Spleen (tissue), 7 donors: ENCODE measurements around the gene GRK5.

Source experiments
- POLR2AphosphoS5 ChIP-seq, 3 donors: sonication (generic); formaldehyde crosslinking; IDR thresholded peaks; one replicate each; pipeline ENCODE4 v1.5.1; 2017; ENCODE audit warnings: antibody characterized with exemption in 3 of 3
- TF ChIP-seq, protein P1 (sequence below), 11 experiments: fragments of 200-600 bp in 7 of 11; fragments of 450-650 bp in 4 of 11; sonication (generic) in 4 of 11; IDR thresholded peaks in 8 of 11; conservative IDR thresholded peaks in 3 of 11; 1 replicate in 7 of 11; 2 replicates in 4 of 11; pipeline versions ENCODE4 v1.4.0 to v1.8.0; 2016 to 2021; ENCODE audit warnings: antibody characterized with exemption in 11 of 11, inconsistent platforms in 4 of 11, mild to moderate bottlenecking in 1 of 11
- donor health status: DM: no; HTN: no; CAD: no; lungs with moderate emphysema.
- donor health status: DM: no; HTN: no; CAD: no.
- donor health status: DM: no; HTN: no; CAD: no.

DNA sequence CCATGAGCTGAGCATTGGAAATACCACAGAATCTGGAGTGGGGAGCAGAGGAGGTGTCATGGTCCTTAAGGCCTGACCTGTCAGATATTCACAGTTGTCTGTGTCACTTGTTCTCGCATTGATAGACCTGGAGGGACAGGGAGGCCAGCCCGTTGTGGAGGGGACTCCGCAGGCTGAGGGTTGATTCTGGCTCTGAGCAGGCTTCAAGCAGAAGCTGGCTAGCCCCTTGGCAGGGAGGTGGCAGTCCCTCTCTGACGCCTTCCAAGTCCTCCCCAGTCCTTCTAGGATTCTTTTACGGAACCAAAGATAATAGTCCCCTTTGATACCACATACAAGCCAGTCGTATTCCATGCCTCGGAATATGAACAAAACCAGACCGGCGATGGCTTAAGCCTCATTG is 65.4 kb downstream of the GRK5 start:
- TF ChIP-seq POLR2AphosphoS5 (IDR thresholded peaks at IDR 0.05): no peak
- TF ChIP-seq, protein P1, sequence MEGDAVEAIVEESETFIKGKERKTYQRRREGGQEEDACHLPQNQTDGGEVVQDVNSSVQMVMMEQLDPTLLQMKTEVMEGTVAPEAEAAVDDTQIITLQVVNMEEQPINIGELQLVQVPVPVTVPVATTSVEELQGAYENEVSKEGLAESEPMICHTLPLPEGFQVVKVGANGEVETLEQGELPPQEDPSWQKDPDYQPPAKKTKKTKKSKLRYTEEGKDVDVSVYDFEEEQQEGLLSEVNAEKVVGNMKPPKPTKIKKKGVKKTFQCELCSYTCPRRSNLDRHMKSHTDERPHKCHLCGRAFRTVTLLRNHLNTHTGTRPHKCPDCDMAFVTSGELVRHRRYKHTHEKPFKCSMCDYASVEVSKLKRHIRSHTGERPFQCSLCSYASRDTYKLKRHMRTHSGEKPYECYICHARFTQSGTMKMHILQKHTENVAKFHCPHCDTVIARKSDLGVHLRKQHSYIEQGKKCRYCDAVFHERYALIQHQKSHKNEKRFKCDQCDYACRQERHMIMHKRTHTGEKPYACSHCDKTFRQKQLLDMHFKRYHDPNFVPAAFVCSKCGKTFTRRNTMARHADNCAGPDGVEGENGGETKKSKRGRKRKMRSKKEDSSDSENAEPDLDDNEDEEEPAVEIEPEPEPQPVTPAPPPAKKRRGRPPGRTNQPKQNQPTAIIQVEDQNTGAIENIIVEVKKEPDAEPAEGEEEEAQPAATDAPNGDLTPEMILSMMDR (IDR thresholded peaks at IDR 0.05 in 8 of 11, conservative IDR thresholded peaks at IDR 0.05 in 3 of 11): no peak
